Breast epithelium (tissue), 4 donors: ENCODE results near the gene VDAC1. TPM values are rescaled to one million over a fixed set of nuclear protein-coding genes. Genes with fewer than 3 reads are reported as not detected.

Experiments
- DNase-seq, 2 donors: peaks; one replicate each; pipeline ENCODE4 v3.0.0-alpha.2; 2019; ENCODE audit warnings: low spot score in 2 of 2
- H3K27ac ChIP-seq, 2 donors: fragments of 200-600 bp; sonication (generic) in 1 of 2; one replicate each; pipeline ENCODE4 v1.5.1; 2016 to 2019; ENCODE audit warnings: mild to moderate bottlenecking in 1 of 2
- H3K27me3 ChIP-seq, 2 donors: fragments of 200-600 bp; sonication (generic) in 1 of 2; one replicate each; pipeline versions ENCODE4 v1.5.1 to v1.6.0; 2017 to 2019; ENCODE audit warnings: control low read depth in 1 of 2, mild to moderate bottlenecking in 1 of 2
- H3K36me3 ChIP-seq: fragments of 200-600 bp; one replicate; pipeline ENCODE4 v1.5.1; 2019
- H3K4me1 ChIP-seq, 2 donors: fragments of 200-600 bp; sonication (generic); one replicate each; pipeline ENCODE4 v1.5.1; 2016 to 2019; ENCODE audit warnings: control low read depth in 1 of 2
- H3K4me3 ChIP-seq, 3 donors: fragments of 200-600 bp; sonication (generic); 1 replicate in 2 of 3; 2 replicates in 1 of 3; pipeline ENCODE4 v1.5.1; 2016 to 2019; ENCODE audit warnings: mild to moderate bottlenecking in 3 of 3, moderate library complexity in 2 of 3
- H3K9me3 ChIP-seq, 2 donors: fragments of 200-600 bp; sonication (generic) in 1 of 2; one replicate each; pipeline ENCODE4 v1.5.1; 2016 to 2019; ENCODE audit warnings: control low read depth in 1 of 2
- POLR2A ChIP-seq: fragments of 450-650 bp; IDR thresholded peaks from one replicate; pipeline ENCODE4 v1.6.1; 2016; ENCODE audit warnings: antibody characterized with exemption, mild to moderate bottlenecking, moderate library complexity
- POLR2AphosphoS5 ChIP-seq, 3 donors: sonication (generic); formaldehyde crosslinking; IDR thresholded peaks; one replicate each; pipeline ENCODE4 v1.6.1; 2017; ENCODE audit warnings: antibody characterized with exemption in 3 of 3
- intact Hi-C: fragments of 100-400 bp; cut with DNase I; formaldehyde crosslinking; loops from one replicate; pipeline ENCODE4 v1.15.1; 2023; ENCODE audit warnings: low total_unique reads
- total RNA-seq, 3 donors: library from RNA; depleted of rRNA; stranded (reverse); fragments of >200 nt; gene quantifications; one replicate each; pipeline ENCODE4 v1.1.0, GENCODE V29; 2016
- TF ChIP-seq, protein P1 (sequence below), 3 donors: fragments of 450-650 bp; IDR thresholded peaks; one replicate each; pipeline ENCODE4 v1.5.1; 2016 to 2017; ENCODE audit warnings: antibody characterized with exemption in 3 of 3, mild to moderate bottlenecking in 3 of 3, moderate library complexity in 3 of 3

The VDAC1 gene
- total RNA-seq, 3 donors from 2014 or later, result 113 to 141 (median 118) TPM

- Histone ChIP-seq H3K27ac (peak overlapping the region; percentile 8 to 54), H3K4me3 (no peak overlapping the region), H3K36me3 (no peaks in the 10 kb centered on the region), H3K4me1 (peaks cover 11 to 24% of the 10 kb centered on the region in 2 donors), H3K27me3 (no peaks in the 10 kb centered on the region), H3K9me3 (no peaks in the 10 kb centered on the region)
- intact Hi-C loops, result no loop called here
- TF ChIP-seq, protein P1, sequence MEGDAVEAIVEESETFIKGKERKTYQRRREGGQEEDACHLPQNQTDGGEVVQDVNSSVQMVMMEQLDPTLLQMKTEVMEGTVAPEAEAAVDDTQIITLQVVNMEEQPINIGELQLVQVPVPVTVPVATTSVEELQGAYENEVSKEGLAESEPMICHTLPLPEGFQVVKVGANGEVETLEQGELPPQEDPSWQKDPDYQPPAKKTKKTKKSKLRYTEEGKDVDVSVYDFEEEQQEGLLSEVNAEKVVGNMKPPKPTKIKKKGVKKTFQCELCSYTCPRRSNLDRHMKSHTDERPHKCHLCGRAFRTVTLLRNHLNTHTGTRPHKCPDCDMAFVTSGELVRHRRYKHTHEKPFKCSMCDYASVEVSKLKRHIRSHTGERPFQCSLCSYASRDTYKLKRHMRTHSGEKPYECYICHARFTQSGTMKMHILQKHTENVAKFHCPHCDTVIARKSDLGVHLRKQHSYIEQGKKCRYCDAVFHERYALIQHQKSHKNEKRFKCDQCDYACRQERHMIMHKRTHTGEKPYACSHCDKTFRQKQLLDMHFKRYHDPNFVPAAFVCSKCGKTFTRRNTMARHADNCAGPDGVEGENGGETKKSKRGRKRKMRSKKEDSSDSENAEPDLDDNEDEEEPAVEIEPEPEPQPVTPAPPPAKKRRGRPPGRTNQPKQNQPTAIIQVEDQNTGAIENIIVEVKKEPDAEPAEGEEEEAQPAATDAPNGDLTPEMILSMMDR (IDR thresholded peaks at IDR 0.05), result no peak
- no peak for TF ChIP-seq POLR2AphosphoS5 (IDR thresholded peaks at IDR 0.05)
- no peak for DNase-seq
Measured at GRCh38 chr5:134000696-134001453, 3.9 kb downstream of the VDAC1 start.

DNA sequence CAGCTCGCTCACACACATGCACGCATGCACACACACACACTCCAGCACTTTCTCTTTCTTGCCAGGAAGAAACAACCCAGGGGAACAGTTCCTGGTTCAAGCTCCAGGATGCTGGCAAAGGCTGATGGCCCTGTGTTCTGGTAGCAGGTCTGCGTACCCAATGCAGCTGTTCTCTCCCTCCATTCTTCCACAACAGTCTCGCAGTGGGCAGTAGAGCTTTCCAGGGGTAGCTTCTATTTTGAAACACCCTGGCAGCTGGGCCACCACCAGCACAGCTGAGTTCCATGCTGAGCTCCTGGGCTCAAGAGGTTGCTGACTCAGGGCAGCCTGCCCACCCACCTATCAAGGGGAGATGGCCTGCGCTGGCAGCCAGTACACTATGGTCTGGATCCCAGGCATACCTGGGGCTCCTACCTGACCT is 4.7 kb downstream of the VDAC1 start:
- H3K27ac ChIP-seq, result peak overlapping the region; percentile 8 to 54

GRCh38 chr5:133998807-133999206 is 6.0 kb downstream of the VDAC1 start:
- H3K27ac ChIP-seq, result no peak overlapping the region
- TF ChIP-seq, protein P1 (IDR thresholded peaks at IDR 0.05), result no peak
- TF ChIP-seq POLR2A (no peak), POLR2AphosphoS5 (IDR thresholded peaks at IDR 0.05) (no peak)
- H3K4me1 ChIP-seq, result peaks cover 15 to 25% of the 10 kb centered on the region in 2 donors
- no peaks in the 10 kb centered on the region for H3K27me3 ChIP-seq
- H3K36me3 ChIP-seq, result no peaks in the 10 kb centered on the region
- DNase-seq, result no peak
- intact Hi-C loops, result no loop called here
- H3K4me3 ChIP-seq, result no peak overlapping the region
- no peaks in the 10 kb centered on the region for H3K9me3 ChIP-seq

More for the DNA sequence above, 4.7 kb downstream of the VDAC1 start:
- TF ChIP-seq POLR2AphosphoS5 (IDR thresholded peaks at IDR 0.05) (no peak), POLR2A (no peak)
- TF ChIP-seq, protein P1 (IDR thresholded peaks at IDR 0.05), result no peak
- DNase-seq, result no peak
- intact Hi-C loops, result no loop called here
- no peaks in the 10 kb centered on the region for H3K27me3 ChIP-seq
- no peaks in the 10 kb centered on the region for H3K9me3 ChIP-seq
- H3K4me1 ChIP-seq, result peaks cover 15 to 25% of the 10 kb centered on the region in 2 donors
- H3K4me3 ChIP-seq, result no peak overlapping the region
- H3K36me3 ChIP-seq, result no peaks in the 10 kb centered on the region

DNA sequence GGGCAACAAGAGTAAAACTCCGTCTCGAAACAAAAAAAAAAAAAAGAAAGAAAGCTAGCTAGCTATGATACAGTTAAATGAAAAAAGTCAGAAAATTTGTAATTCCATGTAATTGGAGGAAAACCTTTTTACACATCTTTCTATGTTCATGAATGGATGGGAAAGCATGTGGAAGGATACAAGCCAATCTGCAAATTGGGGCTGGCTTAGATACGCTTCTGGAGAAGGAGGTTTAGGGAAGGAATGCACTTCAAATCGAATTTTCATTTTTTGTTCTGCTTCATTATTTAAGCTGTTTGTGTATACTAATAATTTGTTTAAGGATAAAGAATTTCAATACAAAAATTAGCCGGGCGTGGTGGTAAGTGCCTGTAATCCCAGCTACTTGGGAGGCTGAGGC is 6.7 kb downstream of the VDAC1 start:
- intact Hi-C loops, result no loop called here
- TF ChIP-seq, protein P1 (IDR thresholded peaks at IDR 0.05), result no peak
- TF ChIP-seq POLR2A (no peak), POLR2AphosphoS5 (IDR thresholded peaks at IDR 0.05) (no peak)
- Histone ChIP-seq H3K4me1 (peaks cover 11 to 19% of the 10 kb centered on the region in 2 donors), H3K4me3 (no peak overlapping the region), H3K27me3 (no peaks in the 10 kb centered on the region), H3K27ac (no peak overlapping the region), H3K36me3 (no peaks in the 10 kb centered on the region), H3K9me3 (no peaks in the 10 kb centered on the region)
- DNase-seq, result no peak

DNA sequence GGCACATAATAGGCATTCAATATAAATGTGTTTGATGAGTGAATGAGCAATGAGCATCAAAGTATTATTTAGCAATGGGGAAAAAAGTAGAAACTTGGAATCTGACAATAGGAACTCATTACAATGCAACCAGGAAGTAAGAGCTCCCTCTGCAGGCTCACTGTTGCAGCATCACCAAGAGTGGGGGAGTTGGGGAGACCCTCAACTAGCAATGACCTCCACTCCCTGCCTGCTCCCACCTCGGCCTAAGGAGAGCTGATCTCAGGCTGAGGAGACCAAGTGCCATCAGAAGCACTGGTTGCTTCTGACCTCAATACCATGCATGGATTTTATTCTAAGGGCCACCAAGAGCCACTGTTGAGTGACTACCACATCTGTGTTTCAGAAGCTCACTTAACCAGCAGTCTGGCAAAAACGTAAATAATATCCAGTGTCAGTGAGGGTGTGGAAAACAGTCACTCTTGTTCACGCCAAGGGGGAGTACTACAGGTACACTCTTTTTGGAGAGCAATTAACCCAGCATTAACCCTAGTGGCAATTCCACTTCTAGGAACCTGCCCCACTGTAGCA is 8.0 kb downstream of the VDAC1 start:
- no peak overlapping the region for H3K4me3 ChIP-seq
- no peaks in the 10 kb centered on the region for H3K36me3 ChIP-seq
- intact Hi-C loops, result no loop called here
- TF ChIP-seq, protein P1 (IDR thresholded peaks at IDR 0.05), result no peak
- TF ChIP-seq POLR2A, result no peak
- TF ChIP-seq POLR2AphosphoS5 (IDR thresholded peaks at IDR 0.05), result no peak
- no peak overlapping the region for H3K27ac ChIP-seq
- peaks cover 7 to 14% of the 10 kb centered on the region in 2 donors for H3K4me1 ChIP-seq
- no peaks in the 10 kb centered on the region for H3K27me3 ChIP-seq
- H3K9me3 ChIP-seq, result no peaks in the 10 kb centered on the region
- no peak for DNase-seq
